Suppressor macrophage (primary cell): ENCODE measurements around the gene KLHL17.
"Not testable (repeated sequence)": the region's sequence is repeated elsewhere in the genome, so short reads cannot be mapped to it uniquely, and the experiment has no call there.

Experiments
- DNase-seq, 4 experiments: peaks; one replicate each; pipeline ENCODE4 v3.0.0-alpha.2; 2020 to 2022

The KLHL17 gene

DNA sequence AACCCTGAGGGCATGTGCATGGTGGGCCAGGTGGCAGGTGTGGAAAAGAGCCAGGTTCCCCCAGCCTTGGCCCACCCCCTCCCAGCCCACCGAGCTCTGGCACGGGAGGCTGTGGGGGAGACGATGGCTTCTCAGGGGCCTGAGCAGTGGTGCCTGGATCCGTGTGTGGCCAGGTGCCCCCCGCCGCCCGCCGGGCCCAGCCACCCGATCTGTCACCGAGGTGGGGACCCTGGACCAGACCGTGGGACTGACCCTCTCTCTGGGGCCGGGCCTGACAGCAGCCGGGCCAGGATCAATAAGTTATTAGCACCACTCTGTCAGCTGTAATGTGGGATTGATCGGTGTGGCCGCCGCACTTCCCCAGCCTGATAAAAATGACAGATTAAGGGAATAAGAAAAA lies 22.9 kb upstream of the KLHL17 start:
- no peak for DNase-seq

GRCh38 chr1:938088-938683 lies 22.2 kb upstream of the KLHL17 start:
- DNase-seq: peak in 3 of 4 experiments; percentile 43 to 66 (median 45)

DNA sequence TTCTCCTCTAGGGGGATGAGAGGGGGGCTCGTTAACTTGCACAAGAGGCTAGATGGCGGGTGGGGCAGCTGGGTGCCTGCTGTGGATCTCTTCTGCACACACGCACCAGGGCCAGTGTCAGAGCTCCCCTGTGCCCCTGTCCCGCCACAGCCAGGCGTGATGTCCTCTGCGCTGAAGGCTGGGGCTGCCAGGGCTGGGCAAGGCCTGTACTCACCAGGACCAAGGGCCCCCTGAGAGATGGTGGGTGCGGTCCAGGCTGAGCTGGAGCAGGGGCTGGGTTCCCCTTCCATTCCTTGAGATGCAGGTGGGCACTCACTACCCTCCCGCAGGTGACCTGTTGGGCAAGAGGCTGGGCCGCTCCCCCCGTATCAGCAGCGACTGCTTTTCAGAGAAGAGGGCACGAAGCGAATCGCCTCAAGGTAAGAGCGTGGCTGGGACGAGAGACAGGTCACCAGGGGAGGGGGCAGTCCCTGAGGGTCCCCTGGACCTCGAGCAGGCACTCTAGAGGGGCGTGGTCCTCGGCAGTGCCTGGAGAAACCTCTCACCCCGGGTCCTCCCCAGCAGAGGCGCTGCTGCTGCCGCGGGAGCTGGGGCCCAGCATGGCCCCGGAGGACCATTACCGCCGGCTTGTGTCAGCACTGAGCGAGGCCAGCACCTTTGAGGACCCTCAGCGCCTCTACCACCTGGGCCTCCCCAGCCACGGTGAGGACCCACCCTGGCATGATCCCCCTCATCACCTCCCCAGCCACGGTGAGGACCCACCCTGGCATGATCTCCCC lies 21.5 kb upstream of the KLHL17 start:
- no peak for DNase-seq

GRCh38 chr1:939511-940106 lies 20.8 kb upstream of the KLHL17 start:
- no peak for DNase-seq

DNA sequence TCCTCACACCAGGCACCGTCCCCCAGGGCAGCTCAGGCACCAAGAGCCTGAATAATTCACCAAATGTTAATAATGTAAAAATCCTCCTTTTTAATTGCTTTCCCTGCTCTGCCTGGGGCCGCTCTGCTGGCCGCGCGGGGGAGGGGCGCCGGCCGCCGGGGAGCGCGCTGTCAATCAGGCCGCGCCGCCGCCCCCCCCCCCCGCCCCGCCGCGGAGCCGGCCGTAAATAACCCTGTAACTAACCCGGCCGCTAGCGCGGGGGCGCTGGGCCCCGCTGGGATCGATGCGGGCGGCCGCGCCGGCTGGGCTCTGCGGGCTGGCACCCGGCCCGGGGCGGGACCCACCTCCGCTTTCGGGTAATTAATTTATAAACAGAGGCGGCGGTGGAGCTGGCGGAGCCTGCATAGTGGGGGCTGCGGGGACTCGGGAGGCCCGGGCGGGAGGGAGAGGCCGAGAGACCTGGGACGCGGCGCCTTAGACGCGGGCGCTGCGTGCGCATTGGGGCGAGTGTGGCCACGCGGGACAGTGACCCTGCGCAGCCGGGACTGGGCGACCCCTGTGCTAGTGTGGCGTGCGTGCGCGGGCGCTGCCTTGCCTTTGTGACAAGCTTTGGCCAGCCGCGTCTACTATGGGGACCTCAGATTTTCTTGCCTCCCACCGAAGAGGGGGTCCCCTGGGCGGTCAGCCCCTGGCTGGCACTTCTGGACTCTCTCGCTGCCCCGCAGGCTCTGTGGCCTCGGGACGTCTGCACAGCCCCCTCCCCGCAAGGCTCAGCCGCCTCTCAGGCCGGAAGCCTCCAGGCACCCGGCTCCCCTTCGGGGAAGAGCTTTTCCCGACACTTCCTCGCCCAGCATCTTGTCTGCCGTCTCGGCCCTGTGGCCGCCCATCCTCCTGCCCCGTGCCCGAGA lies 20.0 kb upstream of the KLHL17 start:
- DNase-seq: peak in 1 of 4 experiments; percentile 56

- DNase-seq: no peak
These were observed 19.3 kb upstream of the KLHL17 start for GRCh38 chr1:941015-941587.

- DNase-seq: peak in 3 of 4 experiments; percentile 39 to 60 (median 52)
These were observed 18.6 kb upstream of the KLHL17 start for GRCh38 chr1:941588-942383.

GRCh38 chr1:942411-942821 lies 18.0 kb upstream of the KLHL17 start:
- DNase-seq: peak in 1 of 4 experiments; percentile 38

DNA sequence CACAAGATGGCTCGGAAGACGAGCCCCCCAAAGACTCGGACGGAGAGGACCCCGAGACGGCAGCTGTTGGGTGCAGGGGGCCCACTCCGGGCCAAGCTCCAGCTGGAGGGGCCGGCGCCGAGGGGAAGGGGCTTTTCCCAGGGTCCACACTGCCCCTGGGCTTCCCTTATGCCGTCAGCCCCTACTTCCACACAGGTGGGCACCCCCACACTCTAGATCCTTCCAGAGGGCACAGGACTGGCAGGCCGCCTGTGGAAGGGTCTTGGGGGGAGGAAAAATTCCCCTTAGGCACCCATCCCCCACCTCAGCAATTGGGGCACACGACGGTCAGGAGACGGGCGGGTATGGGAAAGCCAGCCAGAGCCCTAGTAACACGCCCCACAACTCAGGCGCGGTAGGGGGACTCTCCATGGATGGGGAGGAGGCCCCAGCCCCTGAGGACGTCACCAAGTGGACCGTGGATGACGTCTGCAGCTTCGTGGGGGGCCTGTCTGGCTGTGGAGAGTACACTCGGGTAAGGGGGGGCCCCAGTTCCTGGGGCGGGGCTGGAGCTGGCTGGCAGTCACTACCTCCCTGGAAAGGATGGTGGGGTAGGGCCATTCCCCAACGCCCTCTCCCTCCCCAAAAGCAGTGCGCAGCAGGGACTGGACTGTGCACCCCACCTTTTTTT lies 17.4 kb upstream of the KLHL17 start:
- DNase-seq: no peak

DNA sequence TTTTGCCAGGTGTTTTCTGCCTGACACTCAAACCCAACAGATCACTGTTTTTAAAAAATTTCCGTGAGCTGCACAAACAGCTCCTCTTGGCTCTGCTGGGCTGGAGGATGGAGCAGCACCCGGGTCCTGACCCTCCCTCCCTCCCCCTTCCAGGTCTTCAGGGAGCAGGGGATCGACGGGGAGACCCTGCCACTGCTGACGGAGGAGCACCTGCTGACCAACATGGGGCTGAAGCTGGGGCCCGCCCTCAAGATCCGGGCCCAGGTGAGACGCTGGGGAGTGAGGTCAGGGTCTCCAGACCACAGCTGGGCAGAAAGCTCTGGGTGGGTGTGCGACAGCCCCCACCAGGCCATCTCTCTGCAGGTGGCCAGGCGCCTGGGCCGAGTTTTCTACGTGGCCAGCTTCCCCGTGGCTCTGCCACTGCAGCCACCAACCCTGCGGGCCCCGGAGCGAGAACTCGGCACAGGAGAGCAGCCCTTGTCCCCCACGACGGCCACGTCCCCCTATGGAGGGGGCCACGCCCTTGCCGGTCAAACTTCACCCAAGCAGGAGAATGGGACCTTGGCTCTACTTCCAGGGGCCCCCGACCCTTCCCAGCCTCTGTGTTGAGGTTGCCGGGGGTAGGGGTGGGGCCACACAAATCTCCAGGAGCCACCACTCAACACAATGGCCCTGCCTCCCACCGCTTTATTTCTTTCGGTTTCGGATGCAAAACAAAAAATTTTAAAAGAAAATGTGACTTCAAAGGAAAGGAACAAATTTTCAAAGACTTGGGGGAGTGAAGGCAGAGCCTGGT lies 16.6 kb upstream of the KLHL17 start:
- no peak for DNase-seq

- DNase-seq: no peak
These were observed 15.8 kb upstream of the KLHL17 start for GRCh38 chr1:944341-945325.

GRCh38 chr1:945688-946556 lies 14.5 kb upstream of the KLHL17 start:
- no peak for DNase-seq

GRCh38 chr1:946811-947210 lies 13.6 kb upstream of the KLHL17 start:
- DNase-seq: not testable (repeated sequence)

DNA sequence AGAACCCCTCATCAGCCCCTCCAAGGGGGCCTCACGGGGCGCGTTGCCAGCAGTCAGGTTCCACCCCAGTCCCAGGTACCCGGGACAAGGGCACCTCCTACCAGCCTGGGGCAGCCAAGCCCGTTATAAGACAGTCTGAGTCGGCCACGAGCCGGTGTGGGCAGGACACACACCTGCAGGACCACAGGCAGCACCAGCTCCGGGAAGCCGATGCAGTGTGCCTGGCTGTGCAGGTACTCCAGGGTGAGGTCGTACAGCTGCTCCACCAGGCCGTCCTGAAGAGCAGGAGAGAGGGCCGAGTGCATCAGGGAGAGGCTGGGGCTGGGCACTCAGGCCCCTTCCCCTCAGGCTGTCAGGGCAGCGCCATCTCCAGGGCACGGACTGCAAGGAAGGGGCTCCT lies 12.4 kb upstream of the KLHL17 start:
- DNase-seq: no peak

GRCh38 chr1:950268-950667 lies 10.1 kb upstream of the KLHL17 start:
- DNase-seq: no peak

DNA sequence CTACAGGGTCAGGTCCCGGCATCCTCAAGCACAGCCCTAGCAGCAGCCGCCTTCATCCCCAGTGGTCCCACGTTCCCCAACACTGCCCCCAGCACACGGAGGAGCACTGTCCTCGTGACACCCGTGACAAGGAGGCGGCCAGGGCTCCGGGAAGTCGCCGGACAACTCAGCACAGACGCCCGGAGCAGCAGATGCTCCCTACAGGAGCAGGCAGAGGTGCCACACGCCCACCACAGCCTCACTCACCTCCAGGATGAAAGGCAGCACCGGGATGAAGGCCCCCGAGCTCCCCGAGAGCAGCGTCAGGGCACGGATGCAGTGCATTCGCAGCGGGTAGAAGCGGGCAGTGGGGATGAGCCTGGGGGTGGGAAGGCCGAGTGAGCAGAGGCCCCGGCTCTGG lies 9.5 kb upstream of the KLHL17 start:
- DNase-seq: no peak

DNA sequence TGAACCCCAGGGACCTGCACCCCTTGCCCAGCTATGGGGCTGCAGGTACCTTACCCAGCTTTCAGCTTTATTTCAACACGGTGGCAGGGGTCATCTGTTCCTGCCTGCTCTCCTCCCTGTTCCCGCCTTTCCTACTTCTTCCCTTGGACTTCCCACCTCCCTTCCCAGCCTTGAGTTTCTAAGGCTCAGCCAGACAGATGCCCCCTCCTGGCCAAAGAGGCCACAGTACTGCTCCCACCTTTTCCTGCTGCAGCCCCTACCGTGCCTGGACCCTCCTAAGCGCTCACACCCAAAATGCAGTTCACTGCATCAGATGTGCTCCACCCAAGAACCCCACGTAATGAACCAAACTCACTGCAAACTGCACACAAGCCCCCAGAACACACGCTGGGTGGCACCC lies 9.0 kb upstream of the KLHL17 start:
- DNase-seq: no peak

GRCh38 chr1:952201-952600 lies 8.2 kb upstream of the KLHL17 start:
- DNase-seq: no peak
